HG03045 (cell line): Measurements from ENCODE around the gene CHST2.

Experiments used
- ATAC-seq: cut with Tn5 transposase; IDR thresholded peaks from one replicate; pipeline ENCODE4 v1.9.1; 2021; ENCODE audit warnings: mild to moderate bottlenecking, moderate library complexity; ENCODE audit not compliant: unreplicated experiment

CHST2 gene

GRCh38 chr3:143128227-143128955 is 8.8 kb downstream of the CHST2 start:
- ATAC-seq, result no peak

DNA sequence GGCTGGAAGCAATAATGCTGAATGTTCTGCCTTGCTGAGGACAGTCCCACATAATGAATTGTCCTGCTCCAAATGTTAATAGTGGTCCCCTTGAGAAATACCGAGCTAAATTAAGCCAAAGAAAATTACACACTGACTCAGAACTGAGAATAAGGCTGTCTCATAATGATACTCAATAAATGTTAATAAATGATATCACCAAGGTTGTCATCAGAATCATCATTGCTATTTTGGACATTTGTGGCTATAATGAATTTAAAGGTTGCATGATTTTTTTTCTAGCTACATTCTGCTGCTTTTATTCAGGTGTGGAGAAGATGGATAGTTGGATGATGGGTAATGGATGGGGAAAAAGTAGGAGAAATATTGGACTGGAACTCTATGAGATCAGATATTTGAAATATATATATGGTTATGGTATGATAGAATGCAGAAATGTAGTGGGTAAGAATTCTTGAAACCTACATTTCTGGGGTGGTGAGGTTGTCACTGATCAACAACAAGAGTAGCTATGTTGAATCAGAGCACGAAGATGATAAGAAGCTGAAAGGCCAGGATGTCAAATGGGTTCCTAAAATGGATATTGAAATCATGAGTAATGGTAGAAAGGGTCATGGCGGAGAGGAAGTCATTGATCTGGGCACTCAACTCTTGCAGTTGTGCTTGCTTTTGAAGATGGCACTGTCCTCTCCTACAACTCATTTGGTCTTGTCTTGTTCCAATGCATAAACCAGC is 12.8 kb downstream of the CHST2 start:
- ATAC-seq, result no peak

- ATAC-seq, result no peak
Observed at GRCh38 chr3:143134471-143134870, 14.9 kb downstream of the CHST2 start.

- ATAC-seq, result no peak
Observed at GRCh38 chr3:143135150-143135549, 15.6 kb downstream of the CHST2 start.

GRCh38 chr3:143137435-143138036 is 18.0 kb downstream of the CHST2 start:
- ATAC-seq, result no peak

- no peak for ATAC-seq
Observed at GRCh38 chr3:143138953-143139352, 19.4 kb downstream of the CHST2 start.

DNA sequence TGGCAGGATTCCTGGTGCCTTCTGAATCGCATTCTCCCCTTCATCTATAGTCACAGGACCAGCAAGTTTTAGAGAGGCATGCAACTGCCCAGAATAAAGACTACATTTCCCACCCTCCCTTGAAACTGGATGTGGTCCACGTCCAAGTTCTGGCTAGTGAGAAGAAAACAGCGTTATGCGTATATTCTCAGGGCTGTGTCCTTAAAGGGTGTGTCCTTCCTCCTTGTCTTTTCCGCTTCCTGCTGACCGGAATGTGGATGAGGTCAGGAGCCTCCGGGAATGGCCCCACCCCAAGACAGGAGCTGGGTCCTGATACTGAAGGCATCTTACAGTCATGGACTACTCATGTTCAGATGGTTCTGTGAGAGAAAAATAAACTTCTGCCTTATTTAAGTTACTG is 20.2 kb downstream of the CHST2 start:
- ATAC-seq, result no peak

GRCh38 chr3:143140550-143140949 is 21.0 kb downstream of the CHST2 start:
- no peak for ATAC-seq

- no peak for ATAC-seq
Observed at GRCh38 chr3:143142354-143142753, 22.8 kb downstream of the CHST2 start.

GRCh38 chr3:143145906-143146305 is 26.3 kb downstream of the CHST2 start:
- ATAC-seq, result no peak

DNA sequence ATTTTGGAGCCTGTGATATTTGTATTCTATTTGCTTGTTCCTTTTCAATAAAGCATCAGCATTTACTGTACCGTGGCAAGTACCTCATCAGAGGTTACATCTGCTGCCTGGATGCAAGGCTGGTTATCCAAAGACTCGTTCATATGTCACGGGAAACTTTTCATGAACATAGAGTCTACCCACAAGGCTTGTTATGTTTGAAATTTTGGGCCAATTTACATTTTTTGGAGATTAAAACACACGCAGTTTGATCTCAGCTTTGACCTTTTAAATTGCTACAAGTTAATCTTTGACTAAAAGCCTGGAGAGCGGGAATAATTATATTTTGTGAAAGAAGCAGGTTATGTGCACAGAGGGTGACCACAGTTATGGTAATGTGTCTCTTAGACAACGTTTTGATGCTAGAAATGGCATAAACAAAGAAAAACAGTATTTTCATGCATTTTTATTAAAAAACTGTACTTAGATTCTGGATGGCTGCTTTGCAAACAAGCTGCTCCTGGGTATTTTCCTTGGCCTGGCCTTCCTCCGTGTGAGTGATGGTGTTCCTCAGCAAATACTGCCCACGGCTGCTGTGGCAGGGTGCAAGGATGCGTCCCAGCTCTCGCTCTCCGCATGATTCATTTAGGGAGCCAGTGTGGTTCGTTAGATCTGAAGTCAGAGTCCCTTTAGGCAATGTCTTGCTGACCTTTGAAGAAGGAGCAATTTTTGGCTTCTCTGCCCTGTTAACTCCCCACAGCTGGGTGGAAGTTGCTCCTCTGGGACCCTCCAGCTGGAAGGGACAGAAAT is 27.1 kb downstream of the CHST2 start:
- ATAC-seq, result no peak

DNA sequence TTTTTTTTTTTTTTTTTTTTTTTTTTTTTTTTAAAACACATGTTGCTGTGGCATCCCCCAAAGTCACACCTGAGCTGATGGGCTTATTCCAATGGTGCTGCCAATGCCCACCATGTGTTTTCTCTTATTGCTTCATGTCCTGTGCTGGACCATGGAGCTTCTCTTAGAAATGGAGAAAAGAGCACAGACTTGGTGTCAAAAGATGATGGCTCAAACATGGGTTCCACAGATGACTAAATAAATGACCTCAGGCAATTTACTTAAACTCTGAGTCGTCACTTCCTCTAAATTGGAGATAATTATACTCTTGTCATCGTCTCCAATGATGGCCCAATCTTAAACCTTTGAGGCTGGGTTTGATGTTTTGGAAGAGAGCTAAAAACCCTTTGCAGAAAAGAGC is 28.1 kb downstream of the CHST2 start:
- ATAC-seq, result no peak

DNA sequence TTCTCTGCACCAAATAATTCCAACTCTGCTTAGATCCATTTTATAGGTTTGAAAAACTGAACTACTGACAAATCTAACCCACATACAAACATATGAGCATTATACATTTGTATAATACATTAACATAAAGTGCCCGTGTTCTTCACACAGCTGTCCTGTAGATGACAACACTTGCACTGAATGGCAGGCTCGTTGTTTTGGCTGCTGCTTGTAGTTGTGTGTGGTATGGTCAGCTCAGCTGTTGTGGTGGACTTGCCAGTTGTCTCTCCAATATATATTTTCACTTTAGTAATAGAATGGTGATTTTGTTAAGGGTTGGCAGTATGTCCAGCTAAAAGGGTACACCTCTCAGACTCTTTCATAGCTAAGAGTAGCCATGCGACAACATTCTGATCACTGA is 30.5 kb downstream of the CHST2 start:
- no peak for ATAC-seq

GRCh38 chr3:143151004-143151731 is 31.6 kb downstream of the CHST2 start:
- no peak for ATAC-seq

GRCh38 chr3:143152043-143152442 is 32.5 kb downstream of the CHST2 start:
- ATAC-seq, result no peak

DNA sequence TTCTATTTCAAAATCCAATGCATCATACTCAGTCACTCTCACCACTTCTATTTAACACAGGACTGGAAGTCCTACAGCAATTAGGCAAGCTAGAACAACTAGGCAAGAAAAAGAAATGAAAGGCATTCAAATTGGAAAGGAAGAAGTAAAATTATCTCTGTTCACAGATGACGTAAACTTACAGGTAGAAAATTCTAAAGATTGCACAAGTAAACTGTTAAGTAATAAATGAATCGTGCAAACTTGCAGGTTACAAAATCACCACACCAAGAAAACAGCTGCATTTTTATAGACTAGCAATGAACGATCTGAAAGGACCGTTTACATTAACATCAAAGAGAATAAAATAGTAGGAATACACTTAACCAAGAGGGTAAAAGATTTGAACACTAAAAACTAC is 36.2 kb downstream of the CHST2 start:
- no peak for ATAC-seq

- ATAC-seq, result peak; percentile 79
Observed at GRCh38 chr3:143158014-143158988, 38.7 kb downstream of the CHST2 start.

DNA sequence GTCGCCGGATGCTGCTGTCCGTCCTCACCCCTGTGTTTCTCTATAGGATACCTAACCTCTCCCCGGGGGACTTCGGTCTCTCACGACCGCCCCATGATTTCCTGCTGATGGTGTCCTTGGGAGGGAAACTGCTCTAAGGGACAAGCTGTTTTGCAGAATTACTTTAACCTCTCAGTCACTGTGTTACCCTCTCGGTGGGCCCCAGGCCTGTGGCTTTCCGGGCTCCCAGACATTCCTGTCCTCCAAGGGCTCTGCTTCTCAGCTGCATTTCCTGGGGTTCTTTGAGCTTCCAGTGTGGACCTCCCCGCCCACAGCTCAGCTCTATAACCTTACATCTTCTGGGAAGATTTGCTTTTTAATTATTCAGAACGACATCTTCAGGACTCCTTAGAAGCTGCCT is 40.9 kb downstream of the CHST2 start:
- no peak for ATAC-seq

DNA sequence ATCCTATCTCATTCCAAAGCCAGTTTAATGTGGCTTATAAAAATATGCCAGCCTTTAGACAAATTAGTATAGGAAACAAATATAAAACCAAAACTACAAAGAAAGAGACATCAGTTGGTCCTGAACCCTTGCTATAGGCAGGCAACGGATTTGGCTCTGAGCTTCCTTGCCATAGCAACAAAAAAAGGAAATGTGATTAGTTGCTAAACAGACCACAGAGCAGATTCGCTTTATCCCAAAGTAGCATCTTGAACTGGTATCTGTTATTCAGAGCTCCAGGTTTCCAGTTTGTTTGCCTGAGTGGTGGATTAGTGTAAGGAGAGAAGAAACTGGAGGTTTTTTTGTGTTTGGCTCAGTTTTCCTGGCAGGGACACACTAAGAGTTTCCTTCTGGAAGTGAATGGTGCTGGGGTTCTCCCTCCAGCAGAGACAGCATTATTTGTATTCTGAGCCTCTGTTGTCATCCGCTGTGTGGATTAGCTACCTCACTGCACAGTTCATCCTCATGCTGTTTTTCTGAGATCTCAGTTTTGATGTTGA is 44.1 kb downstream of the CHST2 start:
- no peak for ATAC-seq
